DMS79 (cell line): ENCODE measurements around the gene PCGF3.
A peak's percentile ranks its signal among the peaks of the same experiment; 100 is the strongest.
"Not testable (repeated sequence)": the region's sequence is repeated elsewhere in the genome, so short reads cannot be mapped to it uniquely, and the experiment has no call there.

ENCODE experiments used
- DNase-seq: peaks from one replicate; lab custom pipeline; 2025; lab: John Stamatoyannopoulos, UW

PCGF3 gene

GRCh38 chr4:797066-797465, 91.4 kb downstream of the PCGF3 start:
- DNase-seq = no peak

- DNase-seq = no peak
Measured at GRCh38 chr4:801436-802124, 95.9 kb downstream of the PCGF3 start.

- no peak for DNase-seq
Measured at GRCh38 chr4:803884-804283, 98.3 kb downstream of the PCGF3 start.

- DNase-seq = no peak
Measured at GRCh38 chr4:804804-805203, 99.2 kb downstream of the PCGF3 start.

GRCh38 chr4:806979-807378, 101.3 kb downstream of the PCGF3 start:
- DNase-seq = not testable (repeated sequence)

GRCh38 chr4:807792-808191, 102.2 kb downstream of the PCGF3 start:
- DNase-seq = no peak

GRCh38 chr4:808860-809570, 103.4 kb downstream of the PCGF3 start:
- DNase-seq = no peak

GRCh38 chr4:813900-814299, 108.3 kb downstream of the PCGF3 start:
- DNase-seq = no peak

GRCh38 chr4:814312-814850, 108.7 kb downstream of the PCGF3 start:
- DNase-seq = no peak

GRCh38 chr4:815464-816146, 110.0 kb downstream of the PCGF3 start:
- DNase-seq = peak; percentile 45

- no peak for DNase-seq
Measured at GRCh38 chr4:818106-818921, 112.7 kb downstream of the PCGF3 start.

GRCh38 chr4:819401-820229, 114.0 kb downstream of the PCGF3 start:
- no peak for DNase-seq
